Measurements from ENCODE around the gene KIF2C.

Gene KIF2C

DNA sequence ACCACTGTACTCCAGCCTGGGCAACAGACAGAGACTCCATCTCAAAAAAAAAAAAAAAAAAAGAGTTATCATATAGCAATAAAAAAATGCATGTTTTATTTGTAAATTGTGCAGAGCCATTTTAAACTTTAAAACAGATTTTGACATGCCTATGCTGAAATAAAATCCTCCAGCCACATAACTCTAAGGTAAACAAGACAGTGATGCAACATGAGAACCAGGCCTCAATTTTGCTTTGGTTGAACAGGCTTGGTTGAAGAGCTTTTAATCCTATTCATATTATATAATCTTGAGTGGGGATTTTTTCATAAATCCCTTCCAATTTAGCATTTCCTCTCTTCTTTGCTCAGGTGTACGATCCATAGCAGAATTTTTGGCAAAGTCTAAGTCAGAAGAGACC is 39.1 kb upstream of the KIF2C start:
- Histone ChIP-seq H3K27ac (no peak overlapping the region), H3K4me2 (no peak overlapping the region)

DNA sequence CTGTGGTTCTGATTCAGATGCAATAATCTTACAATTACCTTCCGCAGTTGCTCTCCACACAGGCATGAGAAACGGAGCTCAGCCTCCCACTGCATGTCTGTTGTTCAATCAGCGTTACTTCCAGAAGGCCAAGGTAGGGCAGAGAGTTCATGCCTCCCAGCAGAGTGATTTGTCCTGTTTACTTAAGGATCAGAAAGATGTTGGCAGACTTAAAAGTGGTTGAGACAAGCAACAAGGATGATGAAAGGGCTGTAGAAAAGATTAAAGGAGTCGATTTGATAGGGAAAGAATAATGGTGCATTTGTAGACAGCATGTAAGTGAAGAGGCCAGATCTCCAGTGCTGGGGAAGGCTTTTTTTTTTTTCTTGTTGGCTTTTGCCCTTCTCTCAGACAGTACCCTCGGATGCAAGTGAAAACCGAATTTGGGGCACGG is 38.5 kb upstream of the KIF2C start:
- Histone ChIP-seq H3K4me1 (ENCODE audit: low read depth, poor library complexity, severe bottlenecking) (no peaks in the 10 kb centered on the region), H3K4me3 (IDR thresholded peaks at IDR 0.05; ENCODE audit: insufficient read depth, low read depth, low read length) (no peak overlapping the region), H3K4me2 (no peak overlapping the region), H2AFZ (ENCODE audit: low read depth) (no peak overlapping the region), H3K27me3 (ENCODE audit: insufficient read depth, low read depth) (no peaks in the 10 kb centered on the region), H3K79me2 (ENCODE audit: insufficient read depth, low read depth) (no peaks in the 10 kb centered on the region), H3K9ac (no peak overlapping the region), H3K36me3 (ENCODE audit: insufficient read depth) (no peaks in the 10 kb centered on the region), H3K27ac (no peak overlapping the region), H4K20me1 (ENCODE audit: insufficient read depth) (no peaks in the 10 kb centered on the region)
- TF ChIP-seq, protein P1, sequence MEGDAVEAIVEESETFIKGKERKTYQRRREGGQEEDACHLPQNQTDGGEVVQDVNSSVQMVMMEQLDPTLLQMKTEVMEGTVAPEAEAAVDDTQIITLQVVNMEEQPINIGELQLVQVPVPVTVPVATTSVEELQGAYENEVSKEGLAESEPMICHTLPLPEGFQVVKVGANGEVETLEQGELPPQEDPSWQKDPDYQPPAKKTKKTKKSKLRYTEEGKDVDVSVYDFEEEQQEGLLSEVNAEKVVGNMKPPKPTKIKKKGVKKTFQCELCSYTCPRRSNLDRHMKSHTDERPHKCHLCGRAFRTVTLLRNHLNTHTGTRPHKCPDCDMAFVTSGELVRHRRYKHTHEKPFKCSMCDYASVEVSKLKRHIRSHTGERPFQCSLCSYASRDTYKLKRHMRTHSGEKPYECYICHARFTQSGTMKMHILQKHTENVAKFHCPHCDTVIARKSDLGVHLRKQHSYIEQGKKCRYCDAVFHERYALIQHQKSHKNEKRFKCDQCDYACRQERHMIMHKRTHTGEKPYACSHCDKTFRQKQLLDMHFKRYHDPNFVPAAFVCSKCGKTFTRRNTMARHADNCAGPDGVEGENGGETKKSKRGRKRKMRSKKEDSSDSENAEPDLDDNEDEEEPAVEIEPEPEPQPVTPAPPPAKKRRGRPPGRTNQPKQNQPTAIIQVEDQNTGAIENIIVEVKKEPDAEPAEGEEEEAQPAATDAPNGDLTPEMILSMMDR (conservative IDR thresholded peaks at IDR 0.05; ENCODE audit: low read depth, low read length): no peak

More for the DNA sequence above, 39.1 kb upstream of the KIF2C start:
- Histone ChIP-seq H3K27me3 (ENCODE audit: insufficient read depth, low read depth) (no peaks in the 10 kb centered on the region), H2AFZ (ENCODE audit: low read depth) (no peak overlapping the region), H3K79me2 (ENCODE audit: insufficient read depth, low read depth) (no peaks in the 10 kb centered on the region), H3K36me3 (ENCODE audit: insufficient read depth) (no peaks in the 10 kb centered on the region), H3K4me3 (IDR thresholded peaks at IDR 0.05; ENCODE audit: insufficient read depth, low read depth, low read length) (no peak overlapping the region), H3K4me1 (ENCODE audit: low read depth, poor library complexity, severe bottlenecking) (no peaks in the 10 kb centered on the region), H3K9ac (no peak overlapping the region), H4K20me1 (ENCODE audit: insufficient read depth) (no peaks in the 10 kb centered on the region)
- TF ChIP-seq, protein P1 (conservative IDR thresholded peaks at IDR 0.05; ENCODE audit: low read depth, low read length): no peak

GRCh38 chr1:44705470-44705869 is 34.2 kb upstream of the KIF2C start:
- Histone ChIP-seq H3K36me3 (ENCODE audit: insufficient read depth) (no peaks in the 10 kb centered on the region), H3K27me3 (ENCODE audit: insufficient read depth, low read depth) (no peaks in the 10 kb centered on the region), H2AFZ (ENCODE audit: low read depth) (no peak overlapping the region), H3K9ac (no peak overlapping the region), H3K4me1 (ENCODE audit: low read depth, poor library complexity, severe bottlenecking) (peaks cover 11% of the 10 kb centered on the region), H4K20me1 (ENCODE audit: insufficient read depth) (no peaks in the 10 kb centered on the region; the same call in 1 of the 2 replicates), H3K4me3 (IDR thresholded peaks at IDR 0.05; ENCODE audit: insufficient read depth, low read depth, low read length) (no peak overlapping the region), H3K79me2 (ENCODE audit: insufficient read depth, low read depth) (no peaks in the 10 kb centered on the region), H3K27ac (no peak overlapping the region), H3K4me2 (no peak overlapping the region)
- TF ChIP-seq, protein P1 (conservative IDR thresholded peaks at IDR 0.05; ENCODE audit: low read depth, low read length): no peak

DNA sequence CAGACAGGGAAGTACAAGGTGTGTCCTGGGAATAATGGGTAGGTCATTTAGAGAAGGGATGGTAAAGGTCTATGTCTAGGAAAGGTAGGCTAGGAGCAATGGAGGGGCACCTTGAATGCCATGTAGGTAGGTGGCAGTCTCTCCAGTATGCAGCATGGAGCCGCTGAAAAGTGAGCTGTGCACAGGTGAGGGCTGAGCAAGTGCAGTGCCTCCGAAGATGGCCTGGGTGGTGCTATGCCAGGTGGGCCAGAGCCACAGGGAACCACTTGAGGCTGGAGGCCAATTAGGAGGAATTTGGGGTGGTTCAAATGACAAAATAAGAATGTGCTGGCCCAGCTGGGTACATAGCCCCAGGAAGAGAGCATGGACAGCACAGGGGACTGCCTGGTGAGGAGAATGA is 33.7 kb upstream of the KIF2C start:
- Histone ChIP-seq H3K4me1 (ENCODE audit: low read depth, poor library complexity, severe bottlenecking) (peaks cover 11% of the 10 kb centered on the region), H4K20me1 (ENCODE audit: insufficient read depth) (no peaks in the 10 kb centered on the region; the same call in 1 of the 2 replicates), H3K79me2 (ENCODE audit: insufficient read depth, low read depth) (no peaks in the 10 kb centered on the region), H3K27me3 (ENCODE audit: insufficient read depth, low read depth) (no peaks in the 10 kb centered on the region), H2AFZ (ENCODE audit: low read depth) (no peak overlapping the region), H3K4me2 (no peak overlapping the region), H3K4me3 (IDR thresholded peaks at IDR 0.05; ENCODE audit: insufficient read depth, low read depth, low read length) (no peak overlapping the region), H3K9ac (no peak overlapping the region), H3K27ac (no peak overlapping the region), H3K36me3 (ENCODE audit: insufficient read depth) (no peaks in the 10 kb centered on the region)
- TF ChIP-seq, protein P1 (conservative IDR thresholded peaks at IDR 0.05; ENCODE audit: low read depth, low read length): no peak

All from KMS-11 (cell line).